C4-2B (cell line): ENCODE measurements around the gene EFNA3.

Experiments used
- ZFX ChIP-seq: fragments of 450-650 bp; IDR thresholded peaks from 2 replicates; pipeline ENCODE4 v1.6.1; 2017
- TF ChIP-seq, protein P1 (sequence below): fragments of 450-650 bp; conservative IDR thresholded peaks from 2 replicates; pipeline ENCODE4 v1.5.1; 2017; ENCODE audit warnings: mild to moderate bottlenecking

- TF ChIP-seq, protein P1, sequence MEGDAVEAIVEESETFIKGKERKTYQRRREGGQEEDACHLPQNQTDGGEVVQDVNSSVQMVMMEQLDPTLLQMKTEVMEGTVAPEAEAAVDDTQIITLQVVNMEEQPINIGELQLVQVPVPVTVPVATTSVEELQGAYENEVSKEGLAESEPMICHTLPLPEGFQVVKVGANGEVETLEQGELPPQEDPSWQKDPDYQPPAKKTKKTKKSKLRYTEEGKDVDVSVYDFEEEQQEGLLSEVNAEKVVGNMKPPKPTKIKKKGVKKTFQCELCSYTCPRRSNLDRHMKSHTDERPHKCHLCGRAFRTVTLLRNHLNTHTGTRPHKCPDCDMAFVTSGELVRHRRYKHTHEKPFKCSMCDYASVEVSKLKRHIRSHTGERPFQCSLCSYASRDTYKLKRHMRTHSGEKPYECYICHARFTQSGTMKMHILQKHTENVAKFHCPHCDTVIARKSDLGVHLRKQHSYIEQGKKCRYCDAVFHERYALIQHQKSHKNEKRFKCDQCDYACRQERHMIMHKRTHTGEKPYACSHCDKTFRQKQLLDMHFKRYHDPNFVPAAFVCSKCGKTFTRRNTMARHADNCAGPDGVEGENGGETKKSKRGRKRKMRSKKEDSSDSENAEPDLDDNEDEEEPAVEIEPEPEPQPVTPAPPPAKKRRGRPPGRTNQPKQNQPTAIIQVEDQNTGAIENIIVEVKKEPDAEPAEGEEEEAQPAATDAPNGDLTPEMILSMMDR, result no peak
- TF ChIP-seq ZFX, result no peak
These were observed 21.5 kb upstream of the EFNA3 start for GRCh38 chr1:155057104-155057503.
